Parathyroid adenoma (tissue), 2 donors: ENCODE results near the gene ROCK2.

ENCODE experiments used
- H2AFZ ChIP-seq: fragments of 300-600 bp; sonication (generic); one replicate; pipeline ENCODE4 v1.7.0; 2017; ENCODE audit warnings: antibody characterized with exemption, mild to moderate bottlenecking
- H3K27ac ChIP-seq: fragments of 300-600 bp; sonication (generic); one replicate; pipeline ENCODE4 v1.7.0; 2017
- H3K27me3 ChIP-seq: fragments of 300-600 bp; sonication (generic); one replicate; pipeline ENCODE4 v1.7.0; 2017; ENCODE audit warnings: low read length; ENCODE audit not compliant: control insufficient read depth, insufficient read depth
- H3K36me3 ChIP-seq: fragments of 300-600 bp; sonication (generic); one replicate; pipeline ENCODE4 v1.7.0; 2017; ENCODE audit warnings: low read length; ENCODE audit not compliant: control insufficient read depth, insufficient read depth
- H3K4me1 ChIP-seq: fragments of 300-600 bp; sonication (generic); one replicate; pipeline ENCODE4 v1.7.0; 2017; ENCODE audit warnings: control low read depth
- H3K4me2 ChIP-seq: fragments of 300-600 bp; sonication (generic); one replicate; pipeline ENCODE4 v1.7.0; 2017; ENCODE audit warnings: low read length
- H3K4me3 ChIP-seq: fragments of 300-600 bp; sonication (generic); one replicate; pipeline ENCODE4 v1.7.0; 2017; ENCODE audit warnings: low read depth, low read length
- H3K79me2 ChIP-seq: fragments of 300-600 bp; sonication (generic); one replicate; pipeline ENCODE4 v1.7.0; 2017; ENCODE audit warnings: control low read depth
- H3K9ac ChIP-seq: fragments of 300-600 bp; sonication (generic); one replicate; pipeline ENCODE4 v1.7.0; 2017; ENCODE audit warnings: mild to moderate bottlenecking
- H3K9me3 ChIP-seq: fragments of 300-600 bp; sonication (generic); one replicate; pipeline ENCODE4 v1.7.0; 2017; ENCODE audit warnings: low read length; ENCODE audit not compliant: control insufficient read depth
- CTCF ChIP-seq: fragments of 300-600 bp; sonication (generic); IDR thresholded peaks from one replicate; pipeline ENCODE4 v1.7.0; 2017; ENCODE audit warnings: antibody characterized with exemption, mild to moderate bottlenecking
- donor health status: primary hyperparathyroidism.

Gene ROCK2

GRCh38 chr2:11292464-11293255, 51.8 kb downstream of the ROCK2 start:
- peaks cover 2% of the 10 kb centered on the region for H3K79me2 ChIP-seq
- H3K4me1 ChIP-seq = no peaks in the 10 kb centered on the region
- no peak overlapping the region for H3K9ac ChIP-seq
- H3K4me3 ChIP-seq = no peak overlapping the region
- TF ChIP-seq CTCF = no peak
- no peaks in the 10 kb centered on the region for H3K9me3 ChIP-seq
- H3K36me3 ChIP-seq = no peaks in the 10 kb centered on the region
- no peak overlapping the region for H2AFZ ChIP-seq
- no peak overlapping the region for H3K4me2 ChIP-seq
- no peaks in the 10 kb centered on the region for H3K27me3 ChIP-seq
- no peak overlapping the region for H3K27ac ChIP-seq

GRCh38 chr2:11290713-11291112, 53.7 kb downstream of the ROCK2 start:
- no peak overlapping the region for H3K9ac ChIP-seq
- no peaks in the 10 kb centered on the region for H3K79me2 ChIP-seq
- no peak for TF ChIP-seq CTCF
- H2AFZ ChIP-seq = no peak overlapping the region
- H3K4me2 ChIP-seq = no peak overlapping the region
- no peaks in the 10 kb centered on the region for H3K4me1 ChIP-seq
- no peak overlapping the region for H3K27ac ChIP-seq
- no peaks in the 10 kb centered on the region for H3K9me3 ChIP-seq
- H3K27me3 ChIP-seq = no peaks in the 10 kb centered on the region
- H3K36me3 ChIP-seq = no peaks in the 10 kb centered on the region
- no peak overlapping the region for H3K4me3 ChIP-seq

GRCh38 chr2:11290211-11290610, 54.2 kb downstream of the ROCK2 start:
- Histone ChIP-seq H3K79me2 (no peaks in the 10 kb centered on the region), H2AFZ (no peak overlapping the region), H3K9me3 (no peaks in the 10 kb centered on the region), H3K4me2 (no peak overlapping the region), H3K4me1 (no peaks in the 10 kb centered on the region), H3K27ac (no peak overlapping the region), H3K4me3 (no peak overlapping the region), H3K36me3 (no peaks in the 10 kb centered on the region), H3K9ac (no peak overlapping the region), H3K27me3 (no peaks in the 10 kb centered on the region)
- TF ChIP-seq CTCF = no peak

GRCh38 chr2:11288431-11288830, 56.0 kb downstream of the ROCK2 start:
- no peaks in the 10 kb centered on the region for H3K27me3 ChIP-seq
- TF ChIP-seq CTCF = no peak
- no peaks in the 10 kb centered on the region for H3K36me3 ChIP-seq
- H3K4me3 ChIP-seq = no peak overlapping the region
- no peaks in the 10 kb centered on the region for H3K4me1 ChIP-seq
- no peaks in the 10 kb centered on the region for H3K79me2 ChIP-seq
- H3K4me2 ChIP-seq = no peak overlapping the region
- no peak overlapping the region for H3K27ac ChIP-seq
- no peaks in the 10 kb centered on the region for H3K9me3 ChIP-seq
- H2AFZ ChIP-seq = no peak overlapping the region
- H3K9ac ChIP-seq = no peak overlapping the region

GRCh38 chr2:11286749-11287148, 57.7 kb downstream of the ROCK2 start:
- Histone ChIP-seq H2AFZ (no peak overlapping the region), H3K79me2 (no peaks in the 10 kb centered on the region), H3K4me1 (no peaks in the 10 kb centered on the region), H3K27ac (no peak overlapping the region), H3K9me3 (no peaks in the 10 kb centered on the region), H3K4me2 (no peak overlapping the region), H3K36me3 (no peaks in the 10 kb centered on the region), H3K4me3 (no peak overlapping the region), H3K9ac (no peak overlapping the region), H3K27me3 (no peaks in the 10 kb centered on the region)
- no peak for TF ChIP-seq CTCF
